Occipital lobe (tissue), 2 donors: ENCODE data around the gene MUL1. TPM values are rescaled to one million over a fixed set of nuclear protein-coding genes. Genes with fewer than 3 reads are reported as not detected.
"Not testable (repeated sequence)": the region's sequence is repeated elsewhere in the genome, so short reads cannot be mapped to it uniquely, and the experiment has no call there.

Source experiments
- DNase-seq: peaks from one replicate; lab custom pipeline; 2025; lab: John Stamatoyannopoulos, UW
- total RNA-seq: library from RNA; depleted of rRNA; stranded (reverse); fragments of >200 nt; gene quantifications from one replicate; pipeline ENCODE4 v1.2.3, GENCODE V29; 2014

Gene MUL1
- total RNA-seq, 1 donor from 2014 or later = 17.5 TPM

GRCh38 chr1:20519609-20520262 is 11.8 kb upstream of the MUL1 start:
- not testable (repeated sequence) for DNase-seq

- DNase-seq = no peak
These were observed 3.8 kb upstream of the MUL1 start for GRCh38 chr1:20511518-20512428.

- DNase-seq = no peak
These were observed 440 bp upstream of the MUL1 start for GRCh38 chr1:20508411-20508771.

- no peak for DNase-seq
These were observed 745 bp downstream of the MUL1 start for GRCh38 chr1:20507248-20507563.

GRCh38 chr1:20505488-20505887 is 2.5 kb downstream of the MUL1 start:
- no peak for DNase-seq

- no peak for DNase-seq
These were observed 7.2 kb downstream of the MUL1 start for GRCh38 chr1:20500716-20501115.

GRCh38 chr1:20499718-20500117 is 8.2 kb downstream of the MUL1 start:
- no peak for DNase-seq

GRCh38 chr1:20499105-20499504 is 8.8 kb downstream of the MUL1 start:
- DNase-seq = no peak

- no peak for DNase-seq
These were observed 9.8 kb downstream of the MUL1 start for GRCh38 chr1:20498116-20498515.

- DNase-seq = no peak
These were observed 10.4 kb downstream of the MUL1 start for GRCh38 chr1:20497506-20497905.

GRCh38 chr1:20496725-20497383 is 11.1 kb downstream of the MUL1 start:
- not testable (repeated sequence) for DNase-seq

- DNase-seq = no peak
These were observed 11.7 kb downstream of the MUL1 start for GRCh38 chr1:20496241-20496661.

- no peak for DNase-seq
These were observed 12.3 kb downstream of the MUL1 start for GRCh38 chr1:20495661-20496060.

GRCh38 chr1:20494609-20495311 is 13.2 kb downstream of the MUL1 start:
- DNase-seq = no peak

GRCh38 chr1:20493839-20494608 is 13.9 kb downstream of the MUL1 start:
- peak; percentile 79 for DNase-seq

GRCh38 chr1:20493309-20493708 is 14.6 kb downstream of the MUL1 start:
- no peak for DNase-seq

- no peak for DNase-seq
These were observed 15.2 kb downstream of the MUL1 start for GRCh38 chr1:20492751-20493150.

GRCh38 chr1:20491866-20492265 is 16.1 kb downstream of the MUL1 start:
- no peak for DNase-seq

- DNase-seq = no peak
These were observed 16.8 kb downstream of the MUL1 start for GRCh38 chr1:20491178-20491577.

- no peak for DNase-seq
These were observed 20.7 kb downstream of the MUL1 start for GRCh38 chr1:20487236-20487590.
